ENCODE measurements around the gene PDZRN3. TPM values are rescaled to one million over a fixed set of nuclear protein-coding genes. Genes with fewer than 3 reads are reported as not detected.
A peak's percentile ranks its signal among the peaks of the same experiment; 100 is the strongest.

The PDZRN3 gene
- total and polyA plus RNA-seq, 7 donors = 2.5 to 39.3 (median 16.0) TPM

DNA sequence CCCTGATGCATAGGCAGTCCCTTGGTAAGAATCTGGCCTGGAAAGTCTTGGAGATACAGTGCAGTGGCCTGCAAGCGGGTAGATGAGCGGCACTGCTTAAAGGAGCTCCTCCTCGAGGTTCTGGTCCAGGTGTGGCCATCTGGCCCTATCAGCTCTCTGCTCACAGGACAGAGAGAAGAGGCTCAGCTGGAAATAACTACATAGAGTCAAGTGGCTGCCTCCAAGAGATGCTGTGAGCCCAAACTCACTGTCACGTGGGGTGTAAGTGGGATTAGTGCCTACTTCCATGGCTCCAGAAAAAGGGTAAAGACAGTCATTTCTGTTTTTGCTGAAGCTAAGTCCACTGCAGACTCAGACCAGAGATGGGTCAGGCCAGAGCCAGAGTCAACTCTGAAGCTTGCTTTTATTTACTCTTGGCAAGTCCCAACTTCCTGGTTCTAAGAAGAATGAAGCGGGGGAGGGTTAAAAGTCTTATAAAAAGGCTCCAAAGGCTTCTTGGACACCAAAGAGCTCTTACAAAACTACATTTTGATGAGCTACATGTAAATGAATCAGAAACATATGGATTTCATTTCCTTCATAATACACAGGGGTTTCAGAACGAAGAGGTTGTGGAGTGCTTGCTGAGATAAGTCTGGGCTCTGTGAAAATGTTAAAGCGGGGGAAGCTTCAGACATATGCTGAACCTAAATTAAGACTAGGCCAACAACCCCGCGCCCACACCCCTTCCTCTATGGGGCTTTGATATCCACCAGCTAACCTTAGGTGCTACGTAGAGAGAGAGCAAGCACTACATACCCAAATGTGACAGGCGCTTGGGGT lies 77.1 kb downstream of the PDZRN3 start:
- ATAC-seq (peak in 2 of 4 donors; percentile 35 to 52), DNase-seq (no peak)
- no peaks in the 10 kb centered on the region for H3K9me3 ChIP-seq
- no peak overlapping the region for H3K4me3 ChIP-seq
- peaks cover 24% of the 10 kb centered on the region for H3K4me1 ChIP-seq
- 71 to 84% (median 76%) methylated on average over 11 of the region's 11 CpGs for WGBS, 3 donors
- no peaks in the 10 kb centered on the region for H3K36me3 ChIP-seq (ENCODE audit: insufficient read depth in 1 of 2, low read depth in 1 of 2)
- intact Hi-C loops (cut with DNase I) = no loop called here
- TF ChIP-seq, protein P1, sequence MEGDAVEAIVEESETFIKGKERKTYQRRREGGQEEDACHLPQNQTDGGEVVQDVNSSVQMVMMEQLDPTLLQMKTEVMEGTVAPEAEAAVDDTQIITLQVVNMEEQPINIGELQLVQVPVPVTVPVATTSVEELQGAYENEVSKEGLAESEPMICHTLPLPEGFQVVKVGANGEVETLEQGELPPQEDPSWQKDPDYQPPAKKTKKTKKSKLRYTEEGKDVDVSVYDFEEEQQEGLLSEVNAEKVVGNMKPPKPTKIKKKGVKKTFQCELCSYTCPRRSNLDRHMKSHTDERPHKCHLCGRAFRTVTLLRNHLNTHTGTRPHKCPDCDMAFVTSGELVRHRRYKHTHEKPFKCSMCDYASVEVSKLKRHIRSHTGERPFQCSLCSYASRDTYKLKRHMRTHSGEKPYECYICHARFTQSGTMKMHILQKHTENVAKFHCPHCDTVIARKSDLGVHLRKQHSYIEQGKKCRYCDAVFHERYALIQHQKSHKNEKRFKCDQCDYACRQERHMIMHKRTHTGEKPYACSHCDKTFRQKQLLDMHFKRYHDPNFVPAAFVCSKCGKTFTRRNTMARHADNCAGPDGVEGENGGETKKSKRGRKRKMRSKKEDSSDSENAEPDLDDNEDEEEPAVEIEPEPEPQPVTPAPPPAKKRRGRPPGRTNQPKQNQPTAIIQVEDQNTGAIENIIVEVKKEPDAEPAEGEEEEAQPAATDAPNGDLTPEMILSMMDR (IDR thresholded peaks at IDR 0.05) = no peak
- H3K27me3 ChIP-seq (ENCODE audit: insufficient read depth in 3 of 3, low read length in 2 of 3) = no peaks in the 10 kb centered on the region
- peak overlapping the region; percentile 48 for H3K27ac ChIP-seq

DNA sequence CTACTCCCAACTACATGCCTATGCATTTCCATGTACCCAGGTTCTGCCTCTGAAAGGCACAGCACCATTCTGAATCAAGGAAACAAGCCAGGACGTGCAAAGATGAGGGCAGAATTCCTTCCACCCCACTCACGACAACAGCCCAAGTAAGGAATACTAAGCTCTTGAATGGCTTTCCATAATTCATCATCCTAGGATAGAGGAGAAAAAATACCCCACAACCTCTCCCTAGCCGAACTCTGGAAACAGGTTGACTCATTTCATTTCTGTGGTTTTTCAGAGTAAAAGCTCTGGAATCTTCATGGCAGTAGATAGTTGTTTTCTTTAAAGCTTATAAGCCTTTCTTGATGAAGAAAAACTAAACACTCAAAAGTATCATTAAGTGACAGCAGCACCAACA lies 77.8 kb downstream of the PDZRN3 start:
- H3K27me3 ChIP-seq (ENCODE audit: insufficient read depth in 3 of 3, low read length in 2 of 3) = no peaks in the 10 kb centered on the region
- intact Hi-C loops (cut with DNase I) = no loop called here
- no peaks in the 10 kb centered on the region for H3K9me3 ChIP-seq
- WGBS, 3 donors = 62 to 76% (median 74%) methylated on average over 3 of the region's 3 CpGs
- H3K4me3 ChIP-seq = no peak overlapping the region
- TF ChIP-seq, protein P1 (IDR thresholded peaks at IDR 0.05) = no peak
- H3K36me3 ChIP-seq (ENCODE audit: insufficient read depth in 1 of 2, low read depth in 1 of 2) = no peaks in the 10 kb centered on the region
- no peak for DNase-seq
- no peak for ATAC-seq
- peak overlapping the region; percentile 48 for H3K27ac ChIP-seq
- H3K4me1 ChIP-seq = peaks cover 23% of the 10 kb centered on the region

DNA sequence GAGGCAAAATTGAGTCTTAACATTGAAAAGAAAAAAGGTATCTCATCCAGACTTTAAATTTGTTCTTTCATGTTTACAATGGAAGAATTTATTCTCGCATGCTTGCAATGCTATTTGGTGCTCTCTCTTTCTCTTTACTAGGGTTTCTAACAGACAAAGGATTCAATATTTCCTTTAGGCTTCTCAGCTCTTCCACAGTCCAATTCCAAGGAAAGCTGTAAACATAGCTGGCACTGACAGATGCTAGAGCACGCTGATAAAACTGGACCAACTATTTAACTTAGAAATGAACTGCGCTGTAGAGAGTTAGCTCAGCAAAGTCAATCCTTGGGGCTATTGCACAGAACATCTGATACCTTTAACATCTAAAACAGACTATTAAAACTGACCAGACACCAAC lies 81.3 kb downstream of the PDZRN3 start:
- H3K36me3 ChIP-seq (ENCODE audit: insufficient read depth in 1 of 2, low read depth in 1 of 2) = no peaks in the 10 kb centered on the region
- DNase-seq (no peak), ATAC-seq (no peak)
- no peak overlapping the region for H3K4me3 ChIP-seq
- intact Hi-C loops (cut with DNase I) = no loop called here
- TF ChIP-seq, protein P1 (IDR thresholded peaks at IDR 0.05) = no peak
- H3K27ac ChIP-seq = no peak overlapping the region
- no peaks in the 10 kb centered on the region for H3K27me3 ChIP-seq (ENCODE audit: insufficient read depth in 3 of 3, low read length in 2 of 3)
- H3K9me3 ChIP-seq = no peaks in the 10 kb centered on the region
- H3K4me1 ChIP-seq = peaks cover 21% of the 10 kb centered on the region
- 72 to 87% (median 78%) methylated on average over 3 of the region's 3 CpGs for WGBS, 3 donors

DNA sequence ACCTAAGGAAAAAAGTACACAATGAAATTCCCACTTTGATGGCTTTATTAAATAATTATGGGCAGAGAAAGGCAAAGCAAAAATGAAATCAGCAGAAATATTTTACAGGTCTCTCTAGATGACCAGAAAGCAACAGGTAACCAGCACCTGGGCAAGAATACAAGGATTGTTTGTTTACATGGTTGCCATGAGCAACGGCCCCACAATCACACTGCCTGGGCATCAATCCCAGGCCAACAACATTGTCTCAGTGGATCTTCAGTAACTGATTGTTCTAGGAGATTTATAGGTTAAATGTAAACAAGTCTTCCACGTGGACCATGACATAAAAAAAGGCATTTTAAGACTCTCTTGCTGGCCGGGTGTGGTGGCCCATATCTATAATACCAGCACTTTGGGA lies 82.6 kb downstream of the PDZRN3 start:
- Histone ChIP-seq H3K4me3 (no peak overlapping the region), H3K4me1 (peaks cover 29% of the 10 kb centered on the region), H3K27ac (no peak overlapping the region), H3K36me3 (ENCODE audit: insufficient read depth in 1 of 2, low read depth in 1 of 2) (no peaks in the 10 kb centered on the region), H3K9me3 (no peaks in the 10 kb centered on the region), H3K27me3 (ENCODE audit: insufficient read depth in 3 of 3, low read length in 2 of 3) (no peaks in the 10 kb centered on the region)
- intact Hi-C loops (cut with DNase I) = no loop called here
- ATAC-seq = no peak
- WGBS, 3 donors = 36 to 51% (median 41%) methylated on average over 3 of the region's 3 CpGs
- DNase-seq = no peak
- TF ChIP-seq, protein P1 (IDR thresholded peaks at IDR 0.05) = no peak

All from psoas muscle (tissue), 8 donors.